H1 (cell line): ENCODE results near the gene SPATS2L.

ENCODE experiments used
- ASH2L ChIP-seq: fragments of 200-600, 300-600 bp; sonication (generic); IDR thresholded peaks from one replicate; pipeline ENCODE4 v1.7.1; 2017; ENCODE audit warnings: low read length
- BRCA1 ChIP-seq: IDR thresholded peaks from 2 replicates; pipeline ENCODE4 v1.6.1; 2012; ENCODE audit warnings: low read depth, low read length, improper control_type of control experiment
- CTCF ChIP-seq, 3 experiments: IDR thresholded peaks; 1 replicate in 2 of 3; 2 replicates in 1 of 3; pipeline versions ENCODE4 v1.5.1 to v1.6.1; 2011; ENCODE audit warnings: low read length in 3 of 3, mild to moderate bottlenecking in 3 of 3, inconsistent platforms in 2 of 3, low read depth in 1 of 3, moderate library complexity in 1 of 3; ENCODE audit not compliant: insufficient read depth in 1 of 3; ENCODE audit errors: control extremely low read depth in 1 of 3

GRCh38 chr2:200306931-200307723 lies 634 bp downstream of the SPATS2L start:
- TF ChIP-seq ASH2L (peak; percentile 77), BRCA1 (no peak), CTCF (IDR thresholded peaks at IDR 0.05; ENCODE audit: control extremely low read depth in 1 of 3, insufficient read depth in 1 of 3, low read depth in 1 of 3, low read length in 3 of 3) (no peak)
